K562 (cell line): ENCODE measurements around the gene INTS12. TPM values are rescaled to one million over a fixed set of nuclear protein-coding genes. Genes with fewer than 3 reads are reported as not detected.
A peak's percentile ranks its signal among the peaks of the same experiment; 100 is the strongest.

Source experiments
- BHLHE40 ChIP-seq: IDR thresholded peaks from 2 replicates; pipeline ENCODE4 v1.6.1; 2011; ENCODE audit warnings: low read length, improper control_type of control experiment
- C11orf30 ChIP-seq: fragments of 450-650 bp; IDR thresholded peaks from 2 replicates; pipeline ENCODE4 v1.6.1; 2016; ENCODE audit warnings: low read depth, mild to moderate bottlenecking
- CREB1 ChIP-seq, 2 experiments: sonication (generic) in 1 of 2; formaldehyde crosslinking in 1 of 2; IDR thresholded peaks; 2 replicates each; pipeline versions ENCODE4 v1.6.1 to v1.8.0; 2012 to 2022; ENCODE audit warnings: inconsistent platforms in 1 of 2, mild to moderate bottlenecking in 1 of 2, missing genetic modification reagents in 1 of 2, moderate library complexity in 1 of 2
- ERF ChIP-seq: fragments of 450-650 bp; formaldehyde crosslinking; IDR thresholded peaks from 2 replicates; pipeline ENCODE4 v1.4.0; 2020; ENCODE audit warnings: mild to moderate bottlenecking, mixed read lengths
- HSF4 ChIP-seq: fragments of 250-450 bp; sonication (Bioruptor Pico); IDR thresholded peaks from 2 replicates; pipeline ENCODE4 v2.1.2; 2022; ENCODE audit warnings: mild to moderate bottlenecking, moderate library complexity, borderline replicate concordance
- MAFF ChIP-seq: IDR thresholded peaks from 2 replicates; pipeline ENCODE4 v1.6.1; 2012; ENCODE audit warnings: low read length, improper control_type of control experiment
- MECOM ChIP-seq: fragments of 250-450 bp; sonication (Bioruptor Pico); IDR thresholded peaks from 2 replicates; pipeline ENCODE4 v1.8.0; 2022; ENCODE audit warnings: inconsistent platforms
- MTA2 ChIP-seq: fragments of 450-650 bp; IDR thresholded peaks from 2 replicates; pipeline ENCODE4 v1.6.1; 2016; ENCODE audit warnings: low read depth
- PCBP2 ChIP-seq: fragments of 200-400 bp; formaldehyde crosslinking; IDR thresholded peaks from 2 replicates; pipeline ENCODE4 v1.6.1; 2018; ENCODE audit warnings: low read length, low read depth, mild to moderate bottlenecking, moderate library complexity; ENCODE audit not compliant: poor library complexity, severe bottlenecking
- RBM17 ChIP-seq: fragments of 200-400 bp; formaldehyde crosslinking; IDR thresholded peaks from 2 replicates; pipeline ENCODE4 v1.6.1; 2017; ENCODE audit warnings: low read depth, mild to moderate bottlenecking, low read length, borderline replicate concordance
- SIN3A ChIP-seq, 2 experiments: fragments of 150-350 bp in 1 of 2; IDR thresholded peaks; 2 replicates each; pipeline ENCODE4 v1.6.1; 2011 to 2016; ENCODE audit warnings: borderline replicate concordance in 2 of 2, low read depth in 2 of 2, low read length in 2 of 2, mild to moderate bottlenecking in 2 of 2, moderate library complexity in 2 of 2; ENCODE audit not compliant: control insufficient read depth in 1 of 2
- SLC30A9 ChIP-seq: fragments of 250-450 bp; sonication (Bioruptor Pico); IDR thresholded peaks from 2 replicates; pipeline ENCODE4 v1.8.0; 2022; ENCODE audit warnings: mild to moderate bottlenecking, moderate library complexity
- TEAD2 ChIP-seq: fragments of 450-650 bp; IDR thresholded peaks from 2 replicates; pipeline ENCODE4 v1.6.1; 2016; ENCODE audit warnings: missing genetic modification characterization, control low read depth, missing compliant biosample characterization
- ZNF707 ChIP-seq: fragments of 250-450 bp; sonication (Bioruptor Pico); conservative IDR thresholded peaks from 2 replicates; pipeline ENCODE4 v1.8.0; 2022; ENCODE audit warnings: inconsistent platforms, mild to moderate bottlenecking, moderate library complexity
- polyA plus RNA-seq, 8 experiments: library from polyadenylated mRNA; depleted of rRNA in 4 of 8; stranded (reverse) in 5 of 8; unstranded in 3 of 8; fragments of >200 nt; fragmentation: Nextera tagmentation in 2 of 8; fragmentation: Illumina TruSeq in 1 of 8; extraction: Ambion mirVana in 2 of 8; extraction: Trizol in 1 of 8; gene quantifications; 2 replicates each; pipeline versions ENCODE4 v1.2.1 to v1.2.3, GENCODE V29; 2011 to 2014; ENCODE audit warnings: inconsistent platforms in 1 of 8, missing spikeins in 1 of 8
- total RNA-seq, 7 experiments: library from RNA; depleted of rRNA in 6 of 7; stranded (reverse); fragments of >200 nt in 6 of 7; fragmentation: Illumina TruSeq in 2 of 7; extraction: Trizol in 2 of 7; gene quantifications; 2 replicates each; pipeline versions ENCODE4 v1.2.1 to v1.2.3, GENCODE V29; 2011 to 2021; ENCODE audit warnings: low replicate concordance in 1 of 7
- TF ChIP-seq, protein P1 (sequence below): sonication (generic); formaldehyde crosslinking; IDR thresholded peaks from 2 replicates; pipeline ENCODE4 v1.8.0; 2023; ENCODE audit warnings: mild to moderate bottlenecking, missing genetic modification reagents
- TF ChIP-seq, protein P2 (sequence below): sonication (generic); formaldehyde crosslinking; IDR thresholded peaks from 2 replicates; pipeline ENCODE4 v1.8.0; 2023; ENCODE audit warnings: mild to moderate bottlenecking, missing genetic modification reagents
- TF ChIP-seq, protein P3 (sequence below): fragments of 450-650 bp; IDR thresholded peaks from 2 replicates; pipeline ENCODE4 v1.6.1; 2018; ENCODE audit not compliant: partially characterized antibody

INTS12 gene
- total and polyA plus RNA-seq, 9 of the 15 experiments (the other 6 are each of a cell fraction or from before 2014, with no cell fraction given) = 24.5 to 82.9 (median 41.2) TPM

DNA sequence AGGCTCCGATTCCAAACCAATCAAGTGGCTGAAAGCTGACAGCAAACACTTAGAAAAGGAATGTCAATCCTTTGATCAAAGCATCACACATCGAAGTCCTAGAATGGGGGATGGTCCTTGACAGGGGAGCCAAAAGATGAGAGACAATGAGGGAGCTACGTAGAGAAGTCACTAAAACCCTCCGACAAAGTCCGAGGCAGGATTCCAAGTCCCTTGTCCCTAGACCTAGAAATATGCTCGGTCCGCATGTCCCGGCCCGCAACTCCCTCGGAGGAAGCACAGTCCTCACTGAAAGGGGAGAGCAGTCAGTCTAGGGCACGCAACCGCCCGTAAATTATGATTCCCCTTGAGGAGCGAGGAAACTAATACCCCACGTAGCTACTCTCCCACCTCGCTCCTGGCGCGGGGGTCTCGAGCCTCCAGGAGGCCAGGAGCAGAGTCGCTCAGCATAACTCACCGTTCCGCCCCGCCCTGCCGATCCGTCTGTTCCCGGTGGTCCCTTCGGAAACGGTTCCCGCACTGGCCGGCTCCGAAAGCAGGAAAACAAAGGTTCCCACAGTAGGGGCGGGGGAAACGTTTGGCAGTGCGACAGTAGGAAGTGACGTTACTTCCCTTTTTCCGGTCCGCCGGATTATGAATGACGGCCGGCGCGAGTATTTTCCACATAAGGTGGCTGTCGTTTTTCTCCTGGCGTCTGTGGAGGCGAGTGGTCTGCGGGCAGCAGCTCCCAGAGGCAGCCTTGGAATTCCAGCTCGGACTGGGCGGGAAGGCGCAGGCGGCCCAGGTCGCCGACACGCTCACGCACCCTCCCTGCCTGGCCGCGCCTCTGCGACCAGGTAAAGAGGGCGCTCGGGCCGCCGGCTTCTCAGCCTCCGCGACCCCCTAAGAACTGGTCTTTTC, at the start of gene INTS12, which contains the start of gene GSTCD (continued):
- TF ChIP-seq SLC30A9 (CRISPR knock-in tag) = no peak
- TF ChIP-seq, protein P1, sequence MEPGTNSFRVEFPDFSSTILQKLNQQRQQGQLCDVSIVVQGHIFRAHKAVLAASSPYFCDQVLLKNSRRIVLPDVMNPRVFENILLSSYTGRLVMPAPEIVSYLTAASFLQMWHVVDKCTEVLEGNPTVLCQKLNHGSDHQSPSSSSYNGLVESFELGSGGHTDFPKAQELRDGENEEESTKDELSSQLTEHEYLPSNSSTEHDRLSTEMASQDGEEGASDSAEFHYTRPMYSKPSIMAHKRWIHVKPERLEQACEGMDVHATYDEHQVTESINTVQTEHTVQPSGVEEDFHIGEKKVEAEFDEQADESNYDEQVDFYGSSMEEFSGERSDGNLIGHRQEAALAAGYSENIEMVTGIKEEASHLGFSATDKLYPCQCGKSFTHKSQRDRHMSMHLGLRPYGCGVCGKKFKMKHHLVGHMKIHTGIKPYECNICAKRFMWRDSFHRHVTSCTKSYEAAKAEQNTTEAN = no peak
- TF ChIP-seq, protein P2, sequence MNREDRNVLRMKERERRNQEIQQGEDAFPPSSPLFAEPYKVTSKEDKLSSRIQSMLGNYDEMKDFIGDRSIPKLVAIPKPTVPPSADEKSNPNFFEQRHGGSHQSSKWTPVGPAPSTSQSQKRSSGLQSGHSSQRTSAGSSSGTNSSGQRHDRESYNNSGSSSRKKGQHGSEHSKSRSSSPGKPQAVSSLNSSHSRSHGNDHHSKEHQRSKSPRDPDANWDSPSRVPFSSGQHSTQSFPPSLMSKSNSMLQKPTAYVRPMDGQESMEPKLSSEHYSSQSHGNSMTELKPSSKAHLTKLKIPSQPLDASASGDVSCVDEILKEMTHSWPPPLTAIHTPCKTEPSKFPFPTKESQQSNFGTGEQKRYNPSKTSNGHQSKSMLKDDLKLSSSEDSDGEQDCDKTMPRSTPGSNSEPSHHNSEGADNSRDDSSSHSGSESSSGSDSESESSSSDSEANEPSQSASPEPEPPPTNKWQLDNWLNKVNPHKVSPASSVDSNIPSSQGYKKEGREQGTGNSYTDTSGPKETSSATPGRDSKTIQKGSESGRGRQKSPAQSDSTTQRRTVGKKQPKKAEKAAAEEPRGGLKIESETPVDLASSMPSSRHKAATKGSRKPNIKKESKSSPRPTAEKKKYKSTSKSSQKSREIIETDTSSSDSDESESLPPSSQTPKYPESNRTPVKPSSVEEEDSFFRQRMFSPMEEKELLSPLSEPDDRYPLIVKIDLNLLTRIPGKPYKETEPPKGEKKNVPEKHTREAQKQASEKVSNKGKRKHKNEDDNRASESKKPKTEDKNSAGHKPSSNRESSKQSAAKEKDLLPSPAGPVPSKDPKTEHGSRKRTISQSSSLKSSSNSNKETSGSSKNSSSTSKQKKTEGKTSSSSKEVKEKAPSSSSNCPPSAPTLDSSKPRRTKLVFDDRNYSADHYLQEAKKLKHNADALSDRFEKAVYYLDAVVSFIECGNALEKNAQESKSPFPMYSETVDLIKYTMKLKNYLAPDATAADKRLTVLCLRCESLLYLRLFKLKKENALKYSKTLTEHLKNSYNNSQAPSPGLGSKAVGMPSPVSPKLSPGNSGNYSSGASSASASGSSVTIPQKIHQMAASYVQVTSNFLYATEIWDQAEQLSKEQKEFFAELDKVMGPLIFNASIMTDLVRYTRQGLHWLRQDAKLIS = no peak; the same call in 1 of the 2 replicates
- peak; percentile 57; the same call in 1 of the 2 replicates for TF ChIP-seq ZNF707 (CRISPR knock-in tag)
- TF ChIP-seq CREB1 (IDR thresholded peaks at IDR 0.05) = peak; percentile 92
- peak; percentile 96 for TF ChIP-seq CREB1 (CRISPR knock-in tag; IDR thresholded peaks at IDR 0.05)
- no peak for TF ChIP-seq HSF4
- peak; percentile 66 to 95; a peak in 2 of 4 replicates for TF ChIP-seq SIN3A (IDR thresholded peaks at IDR 0.05; ENCODE audit: borderline replicate concordance in 2 of 2, control insufficient read depth in 1 of 2, low read depth in 2 of 2, low read length in 2 of 2)
- peak; percentile 93 for TF ChIP-seq C11orf30
- TF ChIP-seq, protein P3, sequence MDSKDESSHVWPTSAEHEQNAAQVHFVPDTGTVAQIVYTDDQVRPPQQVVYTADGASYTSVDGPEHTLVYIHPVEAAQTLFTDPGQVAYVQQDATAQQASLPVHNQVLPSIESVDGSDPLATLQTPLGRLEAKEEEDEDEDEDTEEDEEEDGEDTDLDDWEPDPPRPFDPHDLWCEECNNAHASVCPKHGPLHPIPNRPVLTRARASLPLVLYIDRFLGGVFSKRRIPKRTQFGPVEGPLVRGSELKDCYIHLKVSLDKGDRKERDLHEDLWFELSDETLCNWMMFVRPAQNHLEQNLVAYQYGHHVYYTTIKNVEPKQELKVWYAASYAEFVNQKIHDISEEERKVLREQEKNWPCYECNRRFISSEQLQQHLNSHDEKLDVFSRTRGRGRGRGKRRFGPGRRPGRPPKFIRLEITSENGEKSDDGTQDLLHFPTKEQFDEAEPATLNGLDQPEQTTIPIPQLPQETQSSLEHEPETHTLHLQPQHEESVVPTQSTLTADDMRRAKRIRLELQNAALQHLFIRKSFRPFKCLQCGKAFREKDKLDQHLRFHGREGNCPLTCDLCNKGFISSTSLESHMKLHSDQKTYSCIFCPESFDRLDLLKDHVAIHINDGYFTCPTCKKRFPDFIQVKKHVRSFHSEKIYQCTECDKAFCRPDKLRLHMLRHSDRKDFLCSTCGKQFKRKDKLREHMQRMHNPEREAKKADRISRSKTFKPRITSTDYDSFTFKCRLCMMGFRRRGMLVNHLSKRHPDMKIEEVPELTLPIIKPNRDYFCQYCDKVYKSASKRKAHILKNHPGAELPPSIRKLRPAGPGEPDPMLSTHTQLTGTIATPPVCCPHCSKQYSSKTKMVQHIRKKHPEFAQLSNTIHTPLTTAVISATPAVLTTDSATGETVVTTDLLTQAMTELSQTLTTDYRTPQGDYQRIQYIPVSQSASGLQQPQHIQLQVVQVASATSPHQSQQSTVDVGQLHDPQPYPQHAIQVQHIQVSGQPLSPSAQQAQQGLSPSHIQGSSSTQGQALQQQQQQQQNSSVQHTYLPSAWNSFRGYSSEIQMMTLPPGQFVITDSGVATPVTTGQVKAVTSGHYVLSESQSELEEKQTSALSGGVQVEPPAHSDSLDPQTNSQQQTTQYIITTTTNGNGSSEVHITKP = peak; percentile 53
- TF ChIP-seq TEAD2 (tag) = no peak
- TF ChIP-seq MTA2 = no peak
- TF ChIP-seq PCBP2 = no peak
- no peak for TF ChIP-seq MECOM (CRISPR knock-in tag)
- peak; percentile 8; the same call in 1 of the 2 replicates for TF ChIP-seq MAFF
- TF ChIP-seq ERF (CRISPR knock-in tag) = no peak; the same call in 1 of the 2 replicates
- peak; percentile 53; the same call in 1 of the 2 replicates for TF ChIP-seq BHLHE40
- no peak for TF ChIP-seq RBM17
